Fibroblast of peridontal ligament (primary cell): Measurements from ENCODE around the gene TMEM144.

Experiments
- DNase-seq: peaks from one replicate; pipeline ENCODE4 v3.0.0-alpha.2; 2010; ENCODE audit errors: extremely low read depth

TMEM144 gene

GRCh38 chr4:158209825-158210807 is at the start of gene TMEM144:
TSS of gene TMEM144 (plus strand) at chr4:158210486. CDS start at chr4:158212668, 2,182 bp downstream.
- DNase-seq, result peak; percentile 77

GRCh38 chr4:158161551-158162354 is 48.5 kb upstream of the TMEM144 start:
- DNase-seq, result peak; percentile 85

- no peak for DNase-seq
Measured at GRCh38 chr4:158162631-158163030, 47.7 kb upstream of the TMEM144 start.

GRCh38 chr4:158163941-158164767 is 46.1 kb upstream of the TMEM144 start:
- DNase-seq, result no peak

- DNase-seq, result no peak
Measured at GRCh38 chr4:158164768-158165213, 45.5 kb upstream of the TMEM144 start.

- no peak for DNase-seq
Measured at GRCh38 chr4:158166701-158167100, 43.6 kb upstream of the TMEM144 start.

- no peak for DNase-seq
Measured at GRCh38 chr4:158168606-158169005, 41.7 kb upstream of the TMEM144 start.

GRCh38 chr4:158169506-158169905 is 40.8 kb upstream of the TMEM144 start:
- peak; percentile 40 for DNase-seq

- peak; percentile 71 for DNase-seq
Measured at GRCh38 chr4:158169931-158170690, 40.2 kb upstream of the TMEM144 start.

- DNase-seq, result peak; percentile 59
Measured at GRCh38 chr4:158170691-158171561, 39.4 kb upstream of the TMEM144 start.

GRCh38 chr4:158172261-158173258 is 37.7 kb upstream of the TMEM144 start, which contains the start of gene GASK1B:
TSS of gene GASK1B (minus strand) at chr4:158173025. CDS start at chr4:158171375, 1,650 bp downstream.
- peak; percentile 84 for DNase-seq

GRCh38 chr4:158176108-158176507 is 34.2 kb upstream of the TMEM144 start:
- no peak for DNase-seq

- DNase-seq, result no peak
Measured at GRCh38 chr4:158176776-158177175, 33.5 kb upstream of the TMEM144 start.

GRCh38 chr4:158179465-158179864 is 30.8 kb upstream of the TMEM144 start:
- no peak for DNase-seq

GRCh38 chr4:158181906-158182305 is 28.4 kb upstream of the TMEM144 start:
- DNase-seq, result no peak

- DNase-seq, result no peak
Measured at GRCh38 chr4:158182736-158183135, 27.6 kb upstream of the TMEM144 start.

GRCh38 chr4:158186815-158187214 is 23.5 kb upstream of the TMEM144 start:
- DNase-seq, result no peak

- no peak for DNase-seq
Measured at GRCh38 chr4:158189422-158189821, 20.9 kb upstream of the TMEM144 start.
